ENCODE data around the gene ARX. TPM values are rescaled to one million over a fixed set of nuclear protein-coding genes. Genes with fewer than 3 reads are reported as not detected.

ARX gene
- total and polyA plus RNA-seq, 2 of the 8 experiments (the other 6 are each of a cell fraction or from before 2014, with no cell fraction given) = not detected

DNA sequence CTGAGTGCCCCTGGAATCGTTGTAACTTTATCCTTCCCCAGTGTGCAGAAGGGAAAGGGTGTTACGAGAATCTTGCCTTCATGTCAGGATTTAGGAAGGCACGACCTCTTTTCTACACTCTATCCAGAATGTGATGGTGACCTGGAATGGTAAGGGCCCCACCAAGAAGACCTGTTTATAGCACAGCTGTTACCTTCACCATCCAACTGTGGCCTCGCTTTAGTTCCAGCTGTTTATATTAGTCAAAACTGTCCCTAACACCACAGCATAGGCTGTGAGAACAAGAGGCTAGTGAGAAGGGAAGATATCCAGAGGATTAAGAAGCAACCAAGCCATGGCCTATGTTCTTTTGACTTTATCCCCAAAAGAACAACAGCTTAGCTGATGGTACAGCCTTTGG lies 28.0 kb downstream of the ARX start:
- CTCF ChIA-PET (ENCODE audit: partially characterized antibody) = no interaction called here
- H2BK20ac ChIP-seq (ENCODE audit: low read length) = no peak overlapping the region
- no peak for DNase-seq (ENCODE audit: low read depth in 1 of 2, low spot score in 2 of 2)
- 90% methylated on average over 4 of the region's 4 CpGs; no CpG with 5 or more reads in 1 of the 2 experiments for WGBS, 2 experiments (ENCODE audit: extremely low coverage in 1 of 2, insufficient coverage in 1 of 2, insufficient read length in 1 of 2, insufficient replicate concordance in 2 of 2, low coverage in 1 of 2, low lambda C conversion rate in 2 of 2, missing lambda C conversion rate in 1 of 2)
- FAIRE-seq = no peak
- H2BK12ac ChIP-seq (ENCODE audit: low read depth, low read length) = no peak overlapping the region
- H3K79me1 ChIP-seq (ENCODE audit: low read depth, low read length) = no peaks in the 10 kb centered on the region
- no peak overlapping the region for H4K91ac ChIP-seq (replicated peaks; ENCODE audit: insufficient read length, low read length)
- H3K4me3 ChIP-seq (ENCODE audit: extremely low read depth in 1 of 4, insufficient read depth in 2 of 4, low read depth in 3 of 4, low read length in 4 of 4) = no peak overlapping the region
- no peak overlapping the region for H3K56ac ChIP-seq (replicated peaks; ENCODE audit: insufficient read length, low read depth, low read length)
- H3K23ac ChIP-seq (ENCODE audit: insufficient read length) = no peak overlapping the region
- H3K14ac ChIP-seq (ENCODE audit: insufficient read length) = no peak overlapping the region
- no peaks in the 10 kb centered on the region for H3K9me3 ChIP-seq (ENCODE audit: insufficient read depth in 2 of 2, low read depth in 1 of 2, low read length in 1 of 2)
- no peak overlapping the region for H3K18ac ChIP-seq (ENCODE audit: extremely low read depth, low read length)
- H4K5ac ChIP-seq (ENCODE audit: insufficient read length, low read depth, low read length) = no peak overlapping the region
- no peaks in the 10 kb centered on the region for H3K79me2 ChIP-seq (ENCODE audit: control insufficient read depth in 1 of 2, insufficient read depth in 2 of 2, low read length in 2 of 2)
- H3K4ac ChIP-seq (replicated peaks; ENCODE audit: insufficient read length, low read depth, low read length) = no peak overlapping the region
- no peak overlapping the region for H2BK15ac ChIP-seq (ENCODE audit: low read length)
- no peak overlapping the region for H2AK5ac ChIP-seq (ENCODE audit: low read depth, low read length)
- no peak overlapping the region for H2AFZ ChIP-seq (ENCODE audit: low read length)
- H3K36me3 ChIP-seq (ENCODE audit: control insufficient read depth in 2 of 4, insufficient read depth in 4 of 4, low read length in 3 of 4) = no peaks in the 10 kb centered on the region
- H4K8ac ChIP-seq (ENCODE audit: extremely low read depth, insufficient read depth, low read length) = no peak overlapping the region
- no peaks in the 10 kb centered on the region for H3K23me2 ChIP-seq (ENCODE audit: low read depth, low read length)
- no peaks in the 10 kb centered on the region for H3K4me1 ChIP-seq (replicated peaks in 1 of 4; ENCODE audit: control insufficient read depth in 3 of 4, insufficient read depth in 4 of 4, low read length in 3 of 4)
- no peak overlapping the region for H2BK5ac ChIP-seq (ENCODE audit: low read depth, low read length)
- H2BK120ac ChIP-seq (replicated peaks; ENCODE audit: low read depth, low read length) = no peak overlapping the region
- H3K27ac ChIP-seq (ENCODE audit: low read depth, low read length) = no peak overlapping the region
- no peaks in the 10 kb centered on the region for H3K27me3 ChIP-seq (replicated peaks in 1 of 4; ENCODE audit: control insufficient read depth in 3 of 4, extremely low read depth in 1 of 4, insufficient read depth in 3 of 4, low read length in 3 of 4)
- POLR2A ChIA-PET (ENCODE audit: partially characterized antibody) = no interaction called here
- H3K4me2 ChIP-seq (ENCODE audit: insufficient read depth in 1 of 2, low read depth in 2 of 2, low read length in 2 of 2) = no peak overlapping the region
- H4K20me1 ChIP-seq (replicated peaks in 1 of 2; ENCODE audit: control insufficient read depth in 1 of 2, insufficient read depth in 2 of 2, low read length in 2 of 2) = no peaks in the 10 kb centered on the region
- H3K9ac ChIP-seq (replicated peaks in 1 of 4; ENCODE audit: extremely low read depth in 1 of 4, low read depth in 3 of 4, low read length in 3 of 4) = no peak overlapping the region
- no peak for TF ChIP-seq GABPA (IDR thresholded peaks at IDR 0.05; ENCODE audit: borderline replicate concordance, insufficient read depth, low read length)
- TF ChIP-seq POLR2AphosphoS5 (IDR thresholded peaks at IDR 0.05; ENCODE audit: low read depth, low read length) = no peak
- no peak for TF ChIP-seq KDM1A (IDR thresholded peaks at IDR 0.05; ENCODE audit: borderline replicate concordance, low read length)
